Measurements from ENCODE around the gene KLF1. TPM values are rescaled to one million over a fixed set of nuclear protein-coding genes. Genes with fewer than 3 reads are reported as not detected.

The KLF1 gene
- total and polyA plus RNA-seq, 10 of the 15 experiments (the other 5 are each of a cell fraction or from before 2014, with no cell fraction given) = 0.04 to 0.38 (median 0.08) TPM; not detected in 3

- TF ChIP-seq SMC3 (IDR thresholded peaks at IDR 0.05; ENCODE audit: borderline replicate concordance, low read length) (0 out of 2 replicates have a peak, but pooled peaks have one; percentile 4), MTA3 (IDR thresholded peaks at IDR 0.05; ENCODE audit: borderline replicate concordance, low read length) (no peak), HDGF (IDR thresholded peaks at IDR 0.05) (peak; percentile 11; the same call in 1 of the 2 replicates), RCOR1 (conservative IDR thresholded peaks at IDR 0.05; ENCODE audit: low read depth, low read length) (no peak), DPF2 (IDR thresholded peaks at IDR 0.05) (no peak), SREBF1 (IDR thresholded peaks at IDR 0.05; ENCODE audit: low read length) (no peak), ZBTB40 (IDR thresholded peaks at IDR 0.05; ENCODE audit: borderline replicate concordance) (peak; percentile 75; the same call in 1 of the 2 replicates), NR2C1 (IDR thresholded peaks at IDR 0.05) (peak; percentile 83), CREM (IDR thresholded peaks at IDR 0.05; ENCODE audit: low read depth) (peak; percentile 96), NFIC (IDR thresholded peaks at IDR 0.05; ENCODE audit: low read depth, low read length) (no peak), FOS (IDR thresholded peaks at IDR 0.05; ENCODE audit: borderline replicate concordance, extremely low read depth, insufficient read length) (peak; percentile 42), CBFB (IDR thresholded peaks at IDR 0.05; ENCODE audit: low read depth) (peak; percentile 52; the same call in 1 of the 2 replicates), NRF1 (conservative IDR thresholded peaks at IDR 0.05; ENCODE audit: low read depth, low read length) (no peak), ATF3 (IDR thresholded peaks at IDR 0.05; ENCODE audit: borderline replicate concordance, extremely low read depth, low read depth, low read length) (peak; percentile 40; the same call in 1 of the 2 replicates), TBL1XR1 (IDR thresholded peaks at IDR 0.05; ENCODE audit: low read depth, low read length) (no peak), MYB (IDR thresholded peaks at IDR 0.05; ENCODE audit: borderline replicate concordance, low read depth, low read length) (no peak), ZNF274 (IDR thresholded peaks at IDR 0.05; ENCODE audit: insufficient read depth, insufficient read length) (no peak), CREB1 (IDR thresholded peaks at IDR 0.05; ENCODE audit: low read depth) (peak; percentile 98), POLR2AphosphoS5 (IDR thresholded peaks at IDR 0.05; ENCODE audit: low read length) (peak; percentile 87), NFYB (IDR thresholded peaks at IDR 0.05; ENCODE audit: insufficient read depth, low read depth, low read length) (peak; percentile 89), STAT3 (IDR thresholded peaks at IDR 0.05; ENCODE audit: low read depth, low read length) (no peak), SMAD5 (IDR thresholded peaks at IDR 0.05; ENCODE audit: low read depth) (no peak), EGR1 (IDR thresholded peaks at IDR 0.05; ENCODE audit: borderline replicate concordance in 1 of 2, low read depth in 2 of 2, low read length in 2 of 2) (peak in 1 of 2 experiments; percentile 3; a peak in 1 of 3 replicates)
- TF ChIP-seq, protein P1, sequence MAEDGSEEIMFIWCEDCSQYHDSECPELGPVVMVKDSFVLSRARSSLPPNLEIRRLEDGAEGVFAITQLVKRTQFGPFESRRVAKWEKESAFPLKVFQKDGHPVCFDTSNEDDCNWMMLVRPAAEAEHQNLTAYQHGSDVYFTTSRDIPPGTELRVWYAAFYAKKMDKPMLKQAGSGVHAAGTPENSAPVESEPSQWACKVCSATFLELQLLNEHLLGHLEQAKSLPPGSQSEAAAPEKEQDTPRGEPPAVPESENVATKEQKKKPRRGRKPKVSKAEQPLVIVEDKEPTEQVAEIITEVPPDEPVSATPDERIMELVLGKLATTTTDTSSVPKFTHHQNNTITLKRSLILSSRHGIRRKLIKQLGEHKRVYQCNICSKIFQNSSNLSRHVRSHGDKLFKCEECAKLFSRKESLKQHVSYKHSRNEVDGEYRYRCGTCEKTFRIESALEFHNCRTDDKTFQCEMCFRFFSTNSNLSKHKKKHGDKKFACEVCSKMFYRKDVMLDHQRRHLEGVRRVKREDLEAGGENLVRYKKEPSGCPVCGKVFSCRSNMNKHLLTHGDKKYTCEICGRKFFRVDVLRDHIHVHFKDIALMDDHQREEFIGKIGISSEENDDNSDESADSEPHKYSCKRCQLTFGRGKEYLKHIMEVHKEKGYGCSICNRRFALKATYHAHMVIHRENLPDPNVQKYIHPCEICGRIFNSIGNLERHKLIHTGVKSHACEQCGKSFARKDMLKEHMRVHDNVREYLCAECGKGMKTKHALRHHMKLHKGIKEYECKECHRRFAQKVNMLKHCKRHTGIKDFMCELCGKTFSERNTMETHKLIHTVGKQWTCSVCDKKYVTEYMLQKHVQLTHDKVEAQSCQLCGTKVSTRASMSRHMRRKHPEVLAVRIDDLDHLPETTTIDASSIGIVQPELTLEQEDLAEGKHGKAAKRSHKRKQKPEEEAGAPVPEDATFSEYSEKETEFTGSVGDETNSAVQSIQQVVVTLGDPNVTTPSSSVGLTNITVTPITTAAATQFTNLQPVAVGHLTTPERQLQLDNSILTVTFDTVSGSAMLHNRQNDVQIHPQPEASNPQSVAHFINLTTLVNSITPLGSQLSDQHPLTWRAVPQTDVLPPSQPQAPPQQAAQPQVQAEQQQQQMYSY (CRISPR knock-in tag; IDR thresholded peaks at IDR 0.05) = no peak
Measured at GRCh38 chr19:12890787-12891552, 4.0 kb upstream of the KLF1 start, which contains the start of gene GCDH (continued).
